ENCODE data around the gene TMEM169.

DNA sequence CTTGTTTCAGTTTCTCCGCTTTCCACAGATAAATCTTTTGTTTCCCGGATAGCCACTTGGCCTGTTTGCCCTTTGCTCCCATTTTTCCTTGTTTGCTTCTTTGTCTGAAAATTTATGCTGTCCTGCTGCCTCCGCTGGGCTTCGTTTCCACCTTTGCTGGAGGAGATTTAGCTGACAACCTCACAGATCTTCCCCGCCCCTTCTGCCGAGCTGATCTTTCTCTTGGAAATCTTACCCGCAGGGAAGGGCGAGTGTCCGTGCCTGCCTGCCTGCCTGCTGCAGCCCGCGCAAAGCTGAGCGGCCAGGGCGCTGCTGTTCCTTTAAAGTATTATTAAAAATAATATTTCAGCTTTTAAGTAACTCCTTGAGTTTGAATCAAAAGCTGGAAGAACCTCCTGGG, 26.0 kb downstream of the TMEM169 start:
- TF ChIP-seq, protein P1, sequence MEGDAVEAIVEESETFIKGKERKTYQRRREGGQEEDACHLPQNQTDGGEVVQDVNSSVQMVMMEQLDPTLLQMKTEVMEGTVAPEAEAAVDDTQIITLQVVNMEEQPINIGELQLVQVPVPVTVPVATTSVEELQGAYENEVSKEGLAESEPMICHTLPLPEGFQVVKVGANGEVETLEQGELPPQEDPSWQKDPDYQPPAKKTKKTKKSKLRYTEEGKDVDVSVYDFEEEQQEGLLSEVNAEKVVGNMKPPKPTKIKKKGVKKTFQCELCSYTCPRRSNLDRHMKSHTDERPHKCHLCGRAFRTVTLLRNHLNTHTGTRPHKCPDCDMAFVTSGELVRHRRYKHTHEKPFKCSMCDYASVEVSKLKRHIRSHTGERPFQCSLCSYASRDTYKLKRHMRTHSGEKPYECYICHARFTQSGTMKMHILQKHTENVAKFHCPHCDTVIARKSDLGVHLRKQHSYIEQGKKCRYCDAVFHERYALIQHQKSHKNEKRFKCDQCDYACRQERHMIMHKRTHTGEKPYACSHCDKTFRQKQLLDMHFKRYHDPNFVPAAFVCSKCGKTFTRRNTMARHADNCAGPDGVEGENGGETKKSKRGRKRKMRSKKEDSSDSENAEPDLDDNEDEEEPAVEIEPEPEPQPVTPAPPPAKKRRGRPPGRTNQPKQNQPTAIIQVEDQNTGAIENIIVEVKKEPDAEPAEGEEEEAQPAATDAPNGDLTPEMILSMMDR (IDR thresholded peaks at IDR 0.05; ENCODE audit: insufficient read depth, low read depth, low read length): no peak
- no peak for TF ChIP-seq EZH2 (IDR thresholded peaks at IDR 0.05; ENCODE audit: insufficient read depth, low read length)
